GM21737 (cell line): ENCODE data around the gene DUOXA1.

Experiments used
- ATAC-seq: cut with Tn5 transposase; IDR thresholded peaks from one replicate; pipeline ENCODE4 v1.9.1; 2021; ENCODE audit warnings: mild to moderate bottlenecking, moderate library complexity; ENCODE audit not compliant: unreplicated experiment

The DUOXA1 gene

GRCh38 chr15:45129651-45130129 is at the start of gene DUOXA1, which contains the start of gene DUOX1:
Gene DUOXA1 (minus strand): TSS chr15:45129879. CDS start chr15:45123014, 6,865 bp downstream.
Gene DUOX1 (plus strand): TSS chr15:45129994. CDS start chr15:45131967, 1,973 bp downstream.
- ATAC-seq, result no peak

GRCh38 chr15:45177285-45177684 is 47.6 kb upstream of the DUOXA1 start:
- ATAC-seq, result no peak

- ATAC-seq, result no peak
These were observed 44.9 kb upstream of the DUOXA1 start for GRCh38 chr15:45174577-45174976.

GRCh38 chr15:45174069-45174468 is 44.4 kb upstream of the DUOXA1 start:
- ATAC-seq, result no peak

GRCh38 chr15:45171912-45172311 is 42.2 kb upstream of the DUOXA1 start:
- no peak for ATAC-seq

GRCh38 chr15:45169608-45170480 is 40.2 kb upstream of the DUOXA1 start:
- ATAC-seq, result no peak

- no peak for ATAC-seq
These were observed 39.3 kb upstream of the DUOXA1 start for GRCh38 chr15:45168751-45169551.

GRCh38 chr15:45168286-45168685 is 38.6 kb upstream of the DUOXA1 start:
- ATAC-seq, result no peak

- no peak for ATAC-seq
These were observed 38.0 kb upstream of the DUOXA1 start for GRCh38 chr15:45167631-45168205.

- ATAC-seq, result peak; percentile 92
These were observed 37.4 kb upstream of the DUOXA1 start for GRCh38 chr15:45166834-45167630.

- no peak for ATAC-seq
These were observed 35.9 kb upstream of the DUOXA1 start for GRCh38 chr15:45165536-45165935.

- ATAC-seq, result no peak
These were observed 35.2 kb upstream of the DUOXA1 start for GRCh38 chr15:45164914-45165313.

- ATAC-seq, result no peak
These were observed 33.8 kb upstream of the DUOXA1 start for GRCh38 chr15:45163508-45163856.

- no peak for ATAC-seq
These were observed 33.3 kb upstream of the DUOXA1 start for GRCh38 chr15:45162771-45163507.

GRCh38 chr15:45161666-45162065 is 32.0 kb upstream of the DUOXA1 start:
- ATAC-seq, result no peak

GRCh38 chr15:45157974-45158373 is 28.3 kb upstream of the DUOXA1 start:
- ATAC-seq, result no peak

- no peak for ATAC-seq
These were observed 27.2 kb upstream of the DUOXA1 start for GRCh38 chr15:45156744-45157455.

GRCh38 chr15:45155739-45156138 is 26.1 kb upstream of the DUOXA1 start:
- no peak for ATAC-seq
